GM21381 (cell line): ENCODE results near the gene LRRN4CL.
"Not testable (repeated sequence)": the region's sequence is repeated elsewhere in the genome, so short reads cannot be mapped to it uniquely, and the experiment has no call there.

Experiments used
- ATAC-seq: cut with Tn5 transposase; IDR thresholded peaks from one replicate; pipeline ENCODE4 v1.9.1; 2021; ENCODE audit warnings: mild to moderate bottlenecking, moderate library complexity; ENCODE audit not compliant: unreplicated experiment

Gene LRRN4CL

DNA sequence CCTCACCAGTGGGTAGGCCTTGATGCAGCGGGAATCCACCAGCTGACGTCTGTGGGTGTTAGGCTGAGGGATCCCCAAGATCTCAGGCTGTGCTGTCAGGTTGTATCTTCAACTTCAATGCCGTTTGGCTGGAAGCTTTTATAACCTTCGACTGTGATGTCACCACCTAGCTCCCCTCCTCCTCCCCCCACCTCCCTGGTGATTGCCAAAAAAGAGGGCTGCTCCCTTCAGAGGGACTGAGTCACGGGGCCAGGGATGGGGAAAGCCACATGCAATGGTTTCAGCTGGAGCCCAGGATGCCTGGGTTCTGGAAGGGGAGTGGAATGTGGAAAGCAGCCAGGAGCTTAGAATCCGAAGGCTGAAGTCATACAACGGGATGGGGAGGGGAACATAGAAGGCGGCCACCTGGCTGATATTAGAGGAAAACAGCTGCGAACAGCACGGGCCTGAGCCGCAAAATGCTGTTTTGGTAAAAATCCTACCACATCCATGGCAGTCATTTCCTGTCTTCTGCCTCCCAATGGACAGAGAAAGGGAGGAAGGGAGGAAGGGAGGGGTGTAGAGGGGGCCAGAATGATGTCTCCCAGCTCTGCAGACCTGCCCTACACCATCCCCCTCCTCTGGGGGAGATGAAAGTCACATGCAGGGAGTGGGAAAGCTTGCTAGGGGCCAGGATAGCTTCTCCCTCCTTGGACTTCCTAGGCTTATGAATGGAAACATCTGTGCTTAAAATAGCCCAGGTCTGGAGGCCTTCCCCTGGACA, at the start of gene LRRN4CL:
TSS of gene LRRN4CL (minus strand) at position 110 of the 763 bp plus-strand sequence. CDS start 1,022 bp downstream, outside the sequence.
- ATAC-seq = no peak

DNA sequence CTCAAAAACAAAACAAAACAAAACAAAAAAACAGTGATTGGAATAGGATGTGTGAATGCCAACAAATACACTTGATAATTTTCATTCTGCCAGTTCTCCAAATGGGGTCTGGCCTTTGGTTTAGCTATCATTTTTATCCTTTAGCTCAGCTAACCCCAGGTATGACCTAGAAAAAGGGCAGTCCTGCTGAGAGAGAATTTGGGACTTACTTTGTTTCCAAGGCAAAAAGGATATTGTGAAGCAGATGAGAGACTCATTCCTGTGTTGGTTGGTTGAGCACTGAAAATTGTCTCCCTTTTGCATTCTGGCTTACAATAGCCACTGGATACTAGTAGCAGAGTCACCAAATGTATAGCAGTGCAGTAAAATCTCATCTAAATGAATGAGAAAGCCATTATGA, 47.9 kb upstream of the LRRN4CL start:
- no peak for ATAC-seq

- no peak for ATAC-seq
These were observed 43.5 kb upstream of the LRRN4CL start for GRCh38 chr11:62732830-62733229.

DNA sequence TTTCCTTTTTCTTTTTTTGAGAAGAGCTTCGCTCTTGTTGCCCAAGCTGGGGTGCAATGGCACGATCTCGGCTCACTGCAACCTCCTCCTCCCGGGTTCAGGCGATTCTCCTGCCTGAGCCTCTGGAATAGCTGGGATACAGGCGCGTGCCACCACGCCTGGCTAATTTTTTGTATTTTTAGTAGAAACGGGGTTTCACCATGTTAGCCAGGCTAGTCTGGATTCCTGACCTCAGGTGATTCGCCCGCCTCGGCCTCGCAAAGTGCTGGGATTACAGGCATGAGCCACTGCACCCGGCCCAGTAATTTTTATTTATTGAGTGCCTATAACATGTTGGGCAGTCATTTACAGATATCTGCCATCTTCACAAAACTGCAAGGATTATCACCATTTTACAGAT, 40.7 kb upstream of the LRRN4CL start:
- ATAC-seq = not testable (repeated sequence)

DNA sequence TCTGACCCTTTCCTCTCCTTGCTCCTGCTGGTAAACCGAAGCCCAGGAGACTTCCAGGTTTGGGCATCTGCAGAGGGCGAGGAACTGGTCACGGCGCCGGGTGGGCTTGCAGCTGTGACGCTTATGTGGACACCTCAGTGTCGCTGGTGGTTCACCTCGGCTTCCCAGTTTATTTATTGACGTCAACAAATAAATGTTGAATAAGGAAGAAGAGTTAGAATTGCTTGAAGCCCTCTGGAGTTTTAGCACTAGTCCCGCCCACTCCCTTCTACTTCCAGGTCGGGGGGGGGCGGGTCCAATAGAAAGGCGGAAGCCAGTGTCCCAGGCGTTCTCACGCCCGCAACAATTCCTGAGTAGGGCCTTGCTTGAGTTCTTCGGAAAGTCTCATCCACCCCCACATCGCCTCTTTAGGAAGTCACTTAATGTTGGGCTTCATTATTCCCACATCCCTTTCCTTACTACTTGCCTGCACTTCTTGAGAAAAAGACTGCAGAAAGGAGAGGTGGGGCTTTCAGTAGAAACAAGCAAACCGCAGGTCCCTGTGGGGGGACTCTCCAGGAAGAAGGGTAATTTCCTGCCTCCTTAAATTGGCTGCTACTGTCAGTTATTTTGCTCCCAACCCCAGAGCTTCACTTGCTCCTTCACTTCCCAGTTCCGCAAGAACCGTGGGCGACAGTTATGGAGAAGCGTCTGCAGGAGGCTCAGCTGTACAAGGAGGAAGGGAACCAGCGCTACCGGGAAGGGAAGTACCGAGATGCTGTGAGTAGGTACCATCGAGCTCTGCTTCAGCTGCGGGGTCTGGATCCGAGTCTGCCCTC, 39.0 kb upstream of the LRRN4CL start, which contains the start of gene TTC9C:
TSS of gene TTC9C (plus strand) at position 316 of the 818 bp plus-strand sequence. CDS start at position 679, 363 bp downstream.
- peak; percentile 18 for ATAC-seq

DNA sequence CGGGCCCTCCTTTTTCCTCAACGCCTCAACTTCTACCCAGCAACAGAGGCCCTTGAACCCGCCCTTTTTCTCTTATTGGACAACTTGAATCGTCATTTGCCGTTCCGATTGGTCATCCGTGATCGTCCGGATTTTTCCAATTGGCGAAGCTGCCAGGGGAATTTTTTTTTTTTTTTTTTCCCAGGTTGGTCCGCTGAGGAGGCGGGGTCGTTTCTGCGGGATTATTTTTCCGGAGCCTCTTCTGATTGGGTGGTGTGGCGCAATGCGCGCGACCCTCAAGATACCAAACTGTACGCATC, 38.5 kb upstream of the LRRN4CL start:
- ATAC-seq = peak; percentile 41

DNA sequence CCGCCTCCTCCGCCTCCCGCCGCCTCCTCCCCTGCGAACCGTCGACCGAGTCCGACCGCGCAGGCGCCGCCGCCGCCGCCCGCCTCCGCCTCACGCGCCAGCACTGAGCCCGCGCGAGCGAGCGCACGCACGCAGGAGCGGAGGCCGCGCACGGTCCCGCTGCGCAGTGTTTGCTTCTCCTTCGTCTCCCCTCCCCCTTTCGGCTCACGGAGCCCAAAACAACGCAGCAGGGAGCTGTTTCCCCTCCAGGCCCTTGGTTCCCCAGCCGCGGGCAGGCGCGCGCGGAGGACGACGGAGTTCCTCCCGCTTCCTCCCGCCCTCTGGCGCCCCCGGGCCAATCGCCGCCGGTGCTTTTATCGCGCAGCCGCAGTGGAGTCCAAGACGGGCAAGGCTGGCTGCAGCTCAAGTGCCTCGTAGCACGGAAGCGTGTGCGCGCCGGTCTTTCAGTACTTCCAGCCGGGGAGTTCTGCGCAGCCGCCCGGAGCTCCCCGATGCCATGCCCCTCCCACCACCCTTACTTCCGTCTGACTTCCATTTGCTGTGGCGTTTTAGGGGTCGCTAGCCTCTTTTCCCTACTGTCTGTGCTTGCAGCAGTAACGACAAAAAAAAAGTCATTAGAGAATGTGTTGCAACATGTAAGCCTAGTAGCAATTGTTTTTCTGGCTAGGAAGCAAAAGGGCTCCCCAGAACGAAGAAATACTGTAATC, 38.0 kb upstream of the LRRN4CL start, which contains the start of gene HNRNPUL2:
TSS of gene HNRNPUL2 (minus strand) at position 293 of the 707 bp plus-strand sequence. CDS start 301 bp downstream, outside the sequence.
- peak; percentile 65 for ATAC-seq

DNA sequence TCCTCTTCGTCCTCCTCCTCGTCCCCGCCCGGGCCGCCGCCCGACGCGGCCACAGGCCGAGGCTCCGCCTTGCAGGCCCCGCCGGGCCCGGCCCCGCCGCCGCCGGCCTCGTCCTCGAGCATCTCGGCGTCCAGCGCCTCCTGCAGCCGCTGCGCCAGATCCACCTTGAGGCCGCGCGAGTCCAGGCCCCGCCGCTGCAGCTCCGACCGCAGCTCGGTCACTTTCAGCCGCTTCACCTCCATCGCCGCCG, 37.5 kb upstream of the LRRN4CL start:
- ATAC-seq = no peak

DNA sequence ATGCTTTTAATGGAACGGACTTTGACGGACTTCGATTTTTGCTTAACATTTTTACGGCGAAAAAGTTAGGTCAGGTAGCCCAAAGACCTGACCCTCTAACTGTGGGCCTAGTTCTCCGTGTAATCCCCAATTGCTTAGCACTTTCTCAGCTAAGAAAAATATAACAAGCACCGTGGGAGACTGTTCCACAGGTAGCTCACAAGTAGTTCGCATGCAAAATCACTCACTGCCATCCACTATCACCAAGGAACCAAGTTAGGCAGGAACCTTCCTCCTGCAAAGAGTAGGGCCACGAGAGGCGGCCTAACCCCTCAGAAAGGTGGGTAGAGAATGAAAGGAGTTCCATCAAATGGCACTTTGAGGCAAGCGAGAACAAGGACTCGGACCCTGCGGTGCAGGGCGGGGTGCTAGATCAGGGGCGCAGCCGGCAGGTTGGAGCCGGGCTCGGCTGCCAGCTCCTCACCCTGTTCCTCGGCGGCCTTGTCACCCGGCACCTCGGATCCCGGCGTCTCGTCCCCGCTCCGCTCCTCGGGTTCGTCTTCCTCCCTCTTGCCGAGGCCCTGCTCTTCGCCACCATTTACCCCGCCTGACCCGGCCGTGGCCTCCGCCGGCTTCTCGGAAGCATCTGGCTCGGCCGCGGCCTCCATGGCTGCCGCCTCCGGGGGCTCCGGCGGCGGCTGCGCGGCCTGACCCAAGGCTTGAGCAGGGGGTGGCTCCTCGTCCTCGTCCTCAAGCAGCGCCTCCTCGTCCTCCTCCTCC, 37.0 kb upstream of the LRRN4CL start:
- ATAC-seq = peak; percentile 9

- ATAC-seq = no peak
These were observed 36.3 kb upstream of the LRRN4CL start for GRCh38 chr11:62725646-62726045.

DNA sequence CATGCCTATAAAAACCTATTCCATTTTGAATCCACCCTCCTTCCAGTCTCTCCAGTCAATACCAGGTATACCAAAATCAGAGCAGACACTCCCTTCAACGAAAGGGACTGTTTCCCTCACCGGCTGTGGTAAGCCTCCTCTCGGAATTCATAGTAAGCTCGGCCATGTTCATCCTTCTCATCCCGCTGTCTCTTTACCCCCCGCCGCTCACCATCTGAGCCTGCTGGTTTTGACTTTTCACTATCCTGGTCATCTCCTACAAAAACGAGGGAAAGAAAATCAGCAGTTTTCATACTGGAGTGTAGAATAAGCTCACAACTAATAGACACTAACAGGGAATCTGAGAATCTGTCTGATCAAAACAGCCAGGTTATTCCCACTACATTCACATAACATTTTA, 34.8 kb upstream of the LRRN4CL start:
- no peak for ATAC-seq

DNA sequence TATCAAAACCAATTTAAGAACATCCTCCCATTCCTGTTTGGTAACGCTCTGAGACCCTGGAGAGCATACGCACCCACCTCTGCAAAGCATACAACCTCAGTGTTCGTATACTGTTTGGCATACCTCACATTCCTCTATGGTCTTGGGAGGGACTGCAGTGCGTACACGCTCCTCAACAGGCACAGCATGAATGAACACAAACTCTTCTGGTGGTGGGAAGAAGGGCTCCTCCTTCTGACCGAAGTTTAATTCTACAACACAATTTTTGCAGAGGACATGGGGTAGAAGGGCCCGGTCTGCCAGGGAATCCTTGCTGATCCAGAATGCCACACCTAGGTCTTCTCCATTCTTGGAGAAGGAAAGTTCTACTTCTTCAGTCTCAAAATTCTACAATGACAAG, 32.7 kb upstream of the LRRN4CL start:
- no peak for ATAC-seq

- no peak for ATAC-seq
These were observed 30.1 kb upstream of the LRRN4CL start for GRCh38 chr11:62719302-62719978.

DNA sequence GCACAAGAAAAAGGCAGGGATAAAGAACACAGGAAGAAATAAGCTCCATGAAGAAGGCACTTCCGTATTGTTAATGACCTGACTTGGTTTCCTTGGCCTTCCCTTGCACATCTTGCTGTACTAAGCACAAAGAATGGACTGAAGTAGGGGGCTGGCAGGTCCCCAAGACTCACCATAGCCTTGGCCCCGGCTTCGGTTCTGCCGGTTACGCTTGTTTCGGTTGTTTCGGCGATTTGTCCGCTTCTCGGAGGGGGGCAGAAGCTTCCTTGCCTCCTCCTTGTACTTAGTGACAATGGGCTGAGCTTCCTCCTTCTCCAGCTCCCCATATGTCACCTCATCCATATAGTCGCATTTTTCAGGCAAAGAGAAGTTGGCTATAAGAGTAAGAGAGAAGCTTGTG, 27.5 kb upstream of the LRRN4CL start:
- ATAC-seq = no peak

DNA sequence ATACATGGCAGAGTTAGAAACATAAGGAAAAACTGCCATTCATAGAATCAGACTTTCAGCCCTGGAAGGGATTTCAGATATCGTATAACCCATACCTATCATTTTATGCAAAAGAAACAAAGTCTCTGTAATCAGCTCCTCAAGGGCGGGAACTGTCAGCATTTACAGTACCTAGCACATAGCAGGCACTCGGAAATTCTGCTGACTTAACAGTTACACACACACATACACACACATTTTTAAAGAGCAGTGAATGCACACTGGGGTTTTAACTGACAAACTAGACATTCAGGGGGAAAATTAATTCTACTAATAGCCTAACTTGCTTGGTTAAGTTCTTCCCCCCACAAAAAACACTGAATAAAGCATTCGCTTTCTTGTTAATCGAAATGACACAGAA, 26.9 kb upstream of the LRRN4CL start:
- no peak for ATAC-seq

GRCh38 chr11:62715150-62716130, 26.1 kb upstream of the LRRN4CL start:
- no peak for ATAC-seq

DNA sequence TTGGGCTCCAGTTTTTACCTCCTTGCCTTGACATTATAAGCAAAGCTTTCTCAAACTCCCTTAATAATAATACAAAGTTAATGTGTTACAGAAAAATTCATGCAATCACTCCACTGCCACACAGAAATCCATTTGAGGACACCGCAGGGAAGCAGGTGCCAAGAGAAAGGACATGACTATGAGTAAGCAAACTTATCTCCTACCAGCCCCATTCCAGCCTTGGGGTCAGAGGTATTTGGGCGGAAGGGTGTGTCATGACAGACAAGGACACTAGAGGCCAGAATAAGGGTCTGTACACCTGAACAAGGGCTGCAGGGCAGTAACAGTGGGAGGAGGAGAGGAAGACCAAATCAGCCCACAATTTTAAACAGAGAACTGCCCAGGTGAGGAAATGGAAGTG, 24.0 kb upstream of the LRRN4CL start:
- no peak for ATAC-seq

DNA sequence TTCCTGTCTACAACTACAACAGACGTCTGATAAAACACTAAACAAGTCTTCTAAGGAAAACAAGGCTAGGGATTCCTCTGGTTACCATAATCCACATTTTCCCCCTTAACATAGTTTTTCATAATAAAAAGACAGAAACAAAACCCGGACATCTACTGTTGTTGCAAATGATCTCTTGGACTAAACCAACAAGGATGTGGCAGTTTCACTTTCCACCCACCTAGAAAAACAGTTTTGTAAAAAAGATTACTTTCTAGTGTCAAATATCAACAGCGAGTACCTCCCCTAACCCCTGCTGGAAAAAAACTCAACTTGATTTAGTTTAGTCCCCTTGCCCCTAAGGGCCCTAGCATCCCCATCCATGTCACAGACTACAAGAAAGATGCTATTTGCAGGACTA, 23.5 kb upstream of the LRRN4CL start:
- ATAC-seq = no peak

GRCh38 chr11:62712276-62712812, 23.0 kb upstream of the LRRN4CL start:
- no peak for ATAC-seq
